Gastrocnemius medialis (tissue), 4 donors: ENCODE results near the gene SPRYD4.

Source experiments
- CTCF ChIP-seq, 5 experiments: fragments of 450-650 bp in 3 of 5; fragments of 200-600 bp in 2 of 5; sonication (generic) in 2 of 5; IDR thresholded peaks in 4 of 5; conservative IDR thresholded peaks in 1 of 5; 1 replicate in 4 of 5; 2 replicates in 1 of 5; pipeline ENCODE4 v1.5.1; 2016 to 2019; ENCODE audit warnings: antibody characterized with exemption in 5 of 5, mild to moderate bottlenecking in 3 of 5, moderate library complexity in 3 of 5
- POLR2A ChIP-seq, 2 donors: fragments of 450-650 bp; IDR thresholded peaks; one replicate each; pipeline ENCODE4 v1.6.1; 2017; ENCODE audit warnings: antibody characterized with exemption in 2 of 2, mild to moderate bottlenecking in 2 of 2, moderate library complexity in 2 of 2

- TF ChIP-seq POLR2A (IDR thresholded peaks at IDR 0.05) (no peak), CTCF (IDR thresholded peaks at IDR 0.05 in 4 of 5, conservative IDR thresholded peaks at IDR 0.05 in 1 of 5) (no peak)
These were observed 48.0 kb upstream of the SPRYD4 start for GRCh38 chr12:56420411-56420810.
